Measurements from ENCODE around the gene PLA2G6. TPM values are rescaled to one million over a fixed set of nuclear protein-coding genes. Genes with fewer than 3 reads are reported as not detected.

PLA2G6 gene
- total RNA-seq, 4 donors from 2014 or later = 30.7 to 327 (median 72.3) TPM

GRCh38 chr22:38133331-38133730 is 48.3 kb downstream of the PLA2G6 start:
- H3K36me3 ChIP-seq = no peaks in the 10 kb centered on the region
- H3K9me3 ChIP-seq = no peaks in the 10 kb centered on the region
- H3K27ac ChIP-seq = no peak overlapping the region
- in situ Hi-C loops (cut with MboI; ENCODE audit: low pct_ligation_motif_present in 1 of 4, low pct_unique_long_range_greater_than_20kb in 1 of 4, low sequenced_read_pairs in 3 of 4) = no loop called here
- 100% methylated on average over 4 of the region's 4 CpGs; no CpG with 5 or more reads in 1 of the 2 donors for WGBS, 2 donors (ENCODE audit: low coverage in 1 of 2)
- H3K4me1 ChIP-seq = no peaks in the 10 kb centered on the region
- intact Hi-C loops (cut with DNase I; ENCODE audit: low total_unique reads) = no loop called here
- no peaks in the 10 kb centered on the region for H3K27me3 ChIP-seq
- TF ChIP-seq EP300 (IDR thresholded peaks at IDR 0.05; ENCODE audit: low read depth) (no peak), POLR2A (IDR thresholded peaks at IDR 0.05) (no peak), CTCF (IDR thresholded peaks at IDR 0.05) (no peak), POLR2AphosphoS5 (IDR thresholded peaks at IDR 0.05) (no peak)
- DNase-seq = no peak
- no peak overlapping the region for H3K4me3 ChIP-seq

DNA sequence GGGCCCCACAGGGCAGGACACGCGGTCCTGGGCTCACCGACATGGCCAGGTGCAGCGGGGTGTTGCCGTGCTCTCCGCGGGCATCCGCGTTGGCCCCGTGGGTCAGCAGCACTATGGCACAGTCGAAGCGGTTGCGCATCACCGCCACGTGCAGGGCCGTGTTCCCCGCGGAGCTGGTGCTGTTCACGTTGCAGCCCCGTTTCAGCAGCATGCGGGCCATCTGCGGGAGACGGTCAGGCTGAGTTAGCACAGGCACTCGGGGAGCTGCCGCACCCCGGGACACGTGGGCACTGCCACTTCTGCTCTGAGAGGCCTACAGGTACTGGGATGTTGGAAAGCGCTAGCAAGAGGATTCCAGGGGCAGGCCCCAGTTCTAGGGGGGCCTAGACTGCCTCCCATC is 48.8 kb downstream of the PLA2G6 start:
- no peaks in the 10 kb centered on the region for H3K9me3 ChIP-seq
- H3K4me3 ChIP-seq = no peak overlapping the region
- WGBS, 2 donors (ENCODE audit: low coverage in 1 of 2) = 97% methylated on average over 26 of the region's 28 CpGs; no CpG with 5 or more reads in 1 of the 2 donors
- no peak for DNase-seq
- H3K27me3 ChIP-seq = no peaks in the 10 kb centered on the region
- in situ Hi-C loops (cut with MboI; ENCODE audit: low pct_ligation_motif_present in 1 of 4, low pct_unique_long_range_greater_than_20kb in 1 of 4, low sequenced_read_pairs in 3 of 4) = no loop called here
- TF ChIP-seq EP300 (IDR thresholded peaks at IDR 0.05; ENCODE audit: low read depth) (no peak), POLR2A (IDR thresholded peaks at IDR 0.05) (no peak), CTCF (IDR thresholded peaks at IDR 0.05) (no peak), POLR2AphosphoS5 (IDR thresholded peaks at IDR 0.05) (no peak)
- H3K36me3 ChIP-seq = no peaks in the 10 kb centered on the region
- H3K4me1 ChIP-seq = no peaks in the 10 kb centered on the region
- intact Hi-C loops (cut with DNase I; ENCODE audit: low total_unique reads) = no loop called here
- H3K27ac ChIP-seq = no peak overlapping the region

GRCh38 chr22:38132136-38132535 is 49.5 kb downstream of the PLA2G6 start:
- Histone ChIP-seq H3K36me3 (no peaks in the 10 kb centered on the region), H3K9me3 (no peaks in the 10 kb centered on the region), H3K4me1 (no peaks in the 10 kb centered on the region), H3K27me3 (no peaks in the 10 kb centered on the region), H3K27ac (no peak overlapping the region), H3K4me3 (no peak overlapping the region)
- intact Hi-C loops (cut with DNase I; ENCODE audit: low total_unique reads) (no loop called here), in situ Hi-C loops (cut with MboI; ENCODE audit: low pct_ligation_motif_present in 1 of 4, low pct_unique_long_range_greater_than_20kb in 1 of 4, low sequenced_read_pairs in 3 of 4) (no loop called here)
- no peak for DNase-seq
- WGBS, 2 donors (ENCODE audit: low coverage in 1 of 2) = 85 to 94% methylated on average over 2 to 7 of the region's 7 CpGs
- TF ChIP-seq EP300 (IDR thresholded peaks at IDR 0.05; ENCODE audit: low read depth) (no peak), POLR2A (IDR thresholded peaks at IDR 0.05) (no peak), POLR2AphosphoS5 (IDR thresholded peaks at IDR 0.05) (no peak), CTCF (IDR thresholded peaks at IDR 0.05) (no peak)

DNA sequence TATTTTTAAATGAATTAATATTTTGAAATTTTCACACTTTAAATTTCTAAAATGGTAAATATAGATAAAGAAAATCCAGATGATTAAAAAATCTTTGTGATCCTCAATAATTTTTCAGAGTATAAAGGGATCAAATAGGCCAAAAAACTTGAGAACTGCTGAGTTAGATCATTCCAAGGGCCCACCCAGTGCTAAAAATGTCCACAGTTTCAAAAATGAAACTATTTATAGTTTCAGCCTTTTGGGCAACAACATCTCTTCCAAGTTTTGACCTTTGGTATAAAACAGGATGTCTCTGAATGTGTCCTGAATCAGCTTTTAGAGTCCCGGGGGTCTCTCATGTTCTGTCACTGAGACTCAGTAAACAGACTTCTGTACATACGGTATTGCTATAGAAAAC is 50.2 kb downstream of the PLA2G6 start:
- Histone ChIP-seq H3K4me1 (no peaks in the 10 kb centered on the region), H3K36me3 (no peaks in the 10 kb centered on the region), H3K9me3 (no peaks in the 10 kb centered on the region), H3K27ac (no peak overlapping the region), H3K4me3 (no peak overlapping the region), H3K27me3 (no peaks in the 10 kb centered on the region)
- 65 to 90% methylated on average over 2 of the region's 2 CpGs for WGBS, 2 donors (ENCODE audit: low coverage in 1 of 2)
- no peak for DNase-seq
- in situ Hi-C loops (cut with MboI; ENCODE audit: low pct_ligation_motif_present in 1 of 4, low pct_unique_long_range_greater_than_20kb in 1 of 4, low sequenced_read_pairs in 3 of 4) = no loop called here
- TF ChIP-seq EP300 (IDR thresholded peaks at IDR 0.05; ENCODE audit: low read depth) (no peak), POLR2AphosphoS5 (IDR thresholded peaks at IDR 0.05) (no peak), POLR2A (IDR thresholded peaks at IDR 0.05) (no peak)
- intact Hi-C loops (cut with DNase I; ENCODE audit: low total_unique reads) = no loop called here

GRCh38 chr22:38129856-38130255 is 51.8 kb downstream of the PLA2G6 start:
- H3K36me3 ChIP-seq = no peaks in the 10 kb centered on the region
- no peak for DNase-seq
- WGBS, 2 donors (ENCODE audit: low coverage in 1 of 2) = 90% methylated on average over 9 of the region's 9 CpGs; no CpG with 5 or more reads in 1 of the 2 donors
- no peak for TF ChIP-seq CTCF (IDR thresholded peaks at IDR 0.05)
- TF ChIP-seq POLR2A (IDR thresholded peaks at IDR 0.05) = no peak
- TF ChIP-seq POLR2AphosphoS5 (IDR thresholded peaks at IDR 0.05) = no peak
- no peak for TF ChIP-seq EP300 (IDR thresholded peaks at IDR 0.05; ENCODE audit: low read depth)
- H3K4me3 ChIP-seq = no peak overlapping the region
- no peaks in the 10 kb centered on the region for H3K27me3 ChIP-seq
- no peaks in the 10 kb centered on the region for H3K4me1 ChIP-seq
- in situ Hi-C loops (cut with MboI; ENCODE audit: low pct_ligation_motif_present in 1 of 4, low pct_unique_long_range_greater_than_20kb in 1 of 4, low sequenced_read_pairs in 3 of 4) = no loop called here
- intact Hi-C loops (cut with DNase I; ENCODE audit: low total_unique reads) = no loop called here
- no peak overlapping the region for H3K27ac ChIP-seq
- no peaks in the 10 kb centered on the region for H3K9me3 ChIP-seq
